ENCODE measurements around the gene CYFIP2.

DNA sequence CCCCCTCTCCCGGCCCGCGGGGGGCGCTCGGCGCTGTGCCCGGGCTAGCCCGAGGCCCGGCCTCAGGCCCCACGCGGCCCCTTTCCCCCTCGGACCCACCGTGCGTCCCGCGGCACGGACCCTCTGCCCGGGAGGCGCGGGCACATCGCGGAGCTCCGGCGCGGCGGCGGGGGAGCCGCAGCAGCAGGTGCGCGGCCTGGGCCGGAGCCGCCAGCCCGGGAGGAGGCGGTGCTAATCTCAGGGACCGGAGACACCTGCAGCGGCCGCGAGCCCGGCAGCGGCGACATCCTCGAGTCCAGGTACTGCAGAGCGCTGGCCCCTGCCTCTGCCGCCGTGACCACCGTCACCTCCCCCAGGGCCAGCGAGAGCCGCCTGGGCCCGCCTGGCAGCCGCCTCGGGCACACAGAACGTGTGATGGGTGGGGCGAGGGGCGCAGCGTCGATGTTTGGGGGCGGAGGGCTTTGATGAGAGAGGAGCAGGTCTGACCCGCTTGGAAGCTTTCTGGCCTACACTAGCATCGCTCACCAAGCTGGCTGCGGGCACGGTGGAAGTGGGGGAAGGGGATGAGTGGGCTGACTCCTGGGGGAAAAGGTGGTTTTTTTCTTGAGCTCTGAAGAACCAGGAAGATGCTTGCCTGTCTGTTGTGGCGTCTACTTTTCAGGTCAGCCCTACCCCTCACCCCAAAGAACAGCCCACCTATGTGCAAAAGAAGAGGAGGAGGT is 524 bp downstream of the CYFIP2 start:
- TF ChIP-seq BCL11B (tag by site-specific recombination; IDR thresholded peaks at IDR 0.05; ENCODE audit: low read depth): no peak
- TF ChIP-seq MEIS1 (CRISPR knock-in tag; IDR thresholded peaks at IDR 0.05; ENCODE audit: borderline replicate concordance): no peak
- TF ChIP-seq ZNF624 (tag by site-specific recombination; IDR thresholded peaks at IDR 0.05): no peak
- TF ChIP-seq, protein P1, sequence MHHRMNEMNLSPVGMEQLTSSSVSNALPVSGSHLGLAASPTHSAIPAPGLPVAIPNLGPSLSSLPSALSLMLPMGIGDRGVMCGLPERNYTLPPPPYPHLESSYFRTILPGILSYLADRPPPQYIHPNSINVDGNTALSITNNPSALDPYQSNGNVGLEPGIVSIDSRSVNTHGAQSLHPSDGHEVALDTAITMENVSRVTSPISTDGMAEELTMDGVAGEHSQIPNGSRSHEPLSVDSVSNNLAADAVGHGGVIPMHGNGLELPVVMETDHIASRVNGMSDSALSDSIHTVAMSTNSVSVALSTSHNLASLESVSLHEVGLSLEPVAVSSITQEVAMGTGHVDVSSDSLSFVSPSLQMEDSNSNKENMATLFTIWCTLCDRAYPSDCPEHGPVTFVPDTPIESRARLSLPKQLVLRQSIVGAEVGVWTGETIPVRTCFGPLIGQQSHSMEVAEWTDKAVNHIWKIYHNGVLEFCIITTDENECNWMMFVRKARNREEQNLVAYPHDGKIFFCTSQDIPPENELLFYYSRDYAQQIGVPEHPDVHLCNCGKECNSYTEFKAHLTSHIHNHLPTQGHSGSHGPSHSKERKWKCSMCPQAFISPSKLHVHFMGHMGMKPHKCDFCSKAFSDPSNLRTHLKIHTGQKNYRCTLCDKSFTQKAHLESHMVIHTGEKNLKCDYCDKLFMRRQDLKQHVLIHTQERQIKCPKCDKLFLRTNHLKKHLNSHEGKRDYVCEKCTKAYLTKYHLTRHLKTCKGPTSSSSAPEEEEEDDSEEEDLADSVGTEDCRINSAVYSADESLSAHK (tag by site-specific recombination; IDR thresholded peaks at IDR 0.05): no peak
- TF ChIP-seq ZNF37A (tag by site-specific recombination; IDR thresholded peaks at IDR 0.05): no peak
- TF ChIP-seq, protein P2, sequence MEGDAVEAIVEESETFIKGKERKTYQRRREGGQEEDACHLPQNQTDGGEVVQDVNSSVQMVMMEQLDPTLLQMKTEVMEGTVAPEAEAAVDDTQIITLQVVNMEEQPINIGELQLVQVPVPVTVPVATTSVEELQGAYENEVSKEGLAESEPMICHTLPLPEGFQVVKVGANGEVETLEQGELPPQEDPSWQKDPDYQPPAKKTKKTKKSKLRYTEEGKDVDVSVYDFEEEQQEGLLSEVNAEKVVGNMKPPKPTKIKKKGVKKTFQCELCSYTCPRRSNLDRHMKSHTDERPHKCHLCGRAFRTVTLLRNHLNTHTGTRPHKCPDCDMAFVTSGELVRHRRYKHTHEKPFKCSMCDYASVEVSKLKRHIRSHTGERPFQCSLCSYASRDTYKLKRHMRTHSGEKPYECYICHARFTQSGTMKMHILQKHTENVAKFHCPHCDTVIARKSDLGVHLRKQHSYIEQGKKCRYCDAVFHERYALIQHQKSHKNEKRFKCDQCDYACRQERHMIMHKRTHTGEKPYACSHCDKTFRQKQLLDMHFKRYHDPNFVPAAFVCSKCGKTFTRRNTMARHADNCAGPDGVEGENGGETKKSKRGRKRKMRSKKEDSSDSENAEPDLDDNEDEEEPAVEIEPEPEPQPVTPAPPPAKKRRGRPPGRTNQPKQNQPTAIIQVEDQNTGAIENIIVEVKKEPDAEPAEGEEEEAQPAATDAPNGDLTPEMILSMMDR (tag by site-specific recombination; IDR thresholded peaks at IDR 0.05): no peak
